NCI-H2107 treated with DMSO at 0.1 percent for 48 hours (cell line): ENCODE data around the gene C3orf18.

ENCODE experiments used
- DNase-seq: peaks from one replicate; lab custom pipeline; 2025; ENCODE audit not compliant: unreplicated experiment; lab: John Stamatoyannopoulos, UW

C3orf18 gene

DNA sequence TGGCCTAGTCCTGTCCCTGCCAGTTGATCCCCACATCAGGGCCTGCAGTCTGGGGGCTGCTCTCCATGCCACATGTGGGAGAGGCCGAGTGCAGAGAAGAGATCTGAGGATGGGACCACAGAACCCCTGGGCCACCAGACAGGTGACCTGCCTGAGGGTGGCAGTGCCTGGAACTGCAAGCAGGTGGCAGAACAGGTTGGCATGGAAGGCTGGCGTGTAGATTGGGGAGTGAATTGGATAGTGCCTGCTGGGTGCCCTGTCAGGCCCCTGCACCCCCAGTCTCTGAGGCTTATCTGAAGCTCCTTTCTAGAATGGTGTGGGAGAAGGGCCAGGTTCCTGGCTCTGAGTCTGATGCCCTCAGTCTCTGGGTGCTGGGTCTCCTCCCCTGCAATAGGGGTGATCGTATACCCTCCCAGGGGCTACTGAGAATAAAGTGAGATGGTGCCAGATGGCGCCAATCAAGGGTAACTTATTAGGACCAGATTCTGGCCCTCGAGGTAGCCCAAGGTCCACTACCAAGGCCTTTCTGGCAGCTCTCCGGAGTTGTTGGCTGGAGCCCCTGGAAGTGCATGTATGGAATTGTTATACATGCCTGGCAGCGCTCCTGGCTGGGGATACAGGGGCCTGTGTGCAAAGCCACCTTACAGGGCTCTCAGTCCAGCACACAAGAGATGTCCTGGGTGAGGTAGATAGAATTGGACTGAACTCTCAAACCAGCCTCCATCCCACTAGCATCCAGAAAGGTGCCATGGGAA lies 15.7 kb downstream of the C3orf18 start:
- no peak for DNase-seq

DNA sequence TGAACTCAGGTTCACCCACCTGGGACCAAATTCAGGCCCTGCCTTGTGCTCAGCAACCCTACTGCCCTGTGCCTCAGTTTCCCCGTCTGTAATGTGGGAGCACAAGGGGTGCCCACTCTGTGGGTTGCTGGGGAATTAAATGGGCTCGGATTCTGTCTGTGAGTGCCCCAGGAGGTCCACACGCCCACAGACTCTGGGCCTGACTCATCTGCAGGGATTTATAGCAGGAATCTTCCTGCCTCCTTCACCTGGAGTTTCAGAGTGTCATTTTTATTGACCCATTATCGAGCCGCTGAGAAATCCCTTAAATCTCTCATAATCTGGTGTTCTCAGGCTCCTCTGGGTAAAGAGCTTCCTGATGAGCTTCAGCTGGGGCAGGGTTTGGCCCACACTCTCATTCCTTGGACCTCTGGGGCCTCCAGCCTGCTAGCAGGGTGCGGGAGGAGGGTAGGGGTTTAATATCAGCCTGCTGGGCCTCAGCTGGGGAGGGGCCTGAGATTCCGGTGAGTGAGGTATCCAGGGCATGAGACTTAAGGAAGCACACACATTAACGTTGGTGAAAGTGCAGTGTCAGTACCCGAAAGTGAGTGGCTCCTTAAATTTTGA lies 16.4 kb downstream of the C3orf18 start:
- DNase-seq = no peak

DNA sequence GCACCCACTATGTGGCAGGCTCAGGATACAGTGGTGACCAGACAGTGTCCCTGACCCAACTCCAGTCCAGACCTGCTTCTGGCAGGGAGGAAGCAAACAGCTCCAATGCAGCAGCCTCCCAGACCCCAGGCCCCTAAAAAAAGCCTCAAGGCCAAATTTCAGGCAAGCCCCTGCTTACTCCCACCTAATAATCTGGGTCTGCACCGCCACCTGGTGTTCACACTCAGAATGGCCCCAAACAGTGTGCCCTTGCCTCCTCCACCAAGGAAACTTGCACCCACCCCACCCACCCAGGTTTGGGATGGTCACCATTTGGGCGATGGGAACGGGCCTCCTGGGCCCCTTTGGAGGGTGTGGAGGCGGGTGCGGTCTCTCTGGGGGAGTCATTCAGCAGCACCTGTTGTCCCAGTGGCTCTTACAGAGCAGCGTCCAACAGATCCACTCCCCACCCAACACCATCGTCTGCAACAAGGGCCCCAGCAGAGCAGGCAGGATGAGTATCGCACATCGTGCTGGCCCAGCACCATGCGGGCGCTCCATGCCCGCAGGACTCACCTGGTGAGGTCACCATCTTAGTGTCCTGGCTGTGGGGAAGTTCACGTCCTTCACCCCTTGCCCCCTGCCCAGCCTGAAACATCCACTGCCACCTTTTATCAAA lies 17.3 kb downstream of the C3orf18 start:
- DNase-seq = peak; percentile 4

DNA sequence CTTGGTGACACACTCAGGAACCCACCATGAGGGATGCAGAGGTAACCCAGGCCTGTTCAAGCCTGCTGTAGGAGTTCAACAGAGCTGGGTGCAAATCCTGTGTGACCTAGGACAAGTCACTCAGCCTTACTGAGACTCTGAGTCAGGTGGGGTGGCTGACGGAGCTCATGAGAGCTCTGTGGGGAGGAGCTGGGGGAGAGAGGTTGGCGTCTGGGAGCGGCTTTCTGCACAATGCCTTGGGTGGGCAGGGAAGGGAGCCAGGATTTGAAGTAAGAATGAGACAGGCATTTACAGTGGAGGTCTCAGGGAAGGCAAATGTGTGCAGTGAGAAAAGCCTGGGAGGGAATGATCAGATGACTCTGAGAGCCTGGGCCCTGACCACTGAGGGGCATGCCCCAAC lies 18.3 kb downstream of the C3orf18 start:
- no peak for DNase-seq

DNA sequence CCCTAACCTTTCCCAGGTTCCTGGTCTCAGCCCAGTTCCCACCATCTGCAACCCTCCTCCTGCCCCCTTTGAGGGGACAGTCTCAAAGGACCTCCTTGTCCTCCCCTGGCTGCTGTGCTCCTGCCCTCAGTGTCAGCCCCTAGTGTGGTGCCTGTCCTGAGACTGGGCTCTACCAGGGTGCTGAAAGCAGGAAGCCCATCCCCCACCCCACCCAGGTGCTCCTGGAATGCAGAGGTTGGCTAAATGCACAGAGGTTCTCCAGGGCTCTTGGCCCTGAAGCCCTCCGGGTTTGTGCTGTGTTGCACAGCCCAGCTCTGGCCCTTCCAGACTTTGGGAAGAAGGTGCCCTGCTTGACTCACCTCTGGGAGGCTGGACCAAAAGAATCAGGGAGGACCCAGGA lies 21.8 kb downstream of the C3orf18 start:
- no peak for DNase-seq

DNA sequence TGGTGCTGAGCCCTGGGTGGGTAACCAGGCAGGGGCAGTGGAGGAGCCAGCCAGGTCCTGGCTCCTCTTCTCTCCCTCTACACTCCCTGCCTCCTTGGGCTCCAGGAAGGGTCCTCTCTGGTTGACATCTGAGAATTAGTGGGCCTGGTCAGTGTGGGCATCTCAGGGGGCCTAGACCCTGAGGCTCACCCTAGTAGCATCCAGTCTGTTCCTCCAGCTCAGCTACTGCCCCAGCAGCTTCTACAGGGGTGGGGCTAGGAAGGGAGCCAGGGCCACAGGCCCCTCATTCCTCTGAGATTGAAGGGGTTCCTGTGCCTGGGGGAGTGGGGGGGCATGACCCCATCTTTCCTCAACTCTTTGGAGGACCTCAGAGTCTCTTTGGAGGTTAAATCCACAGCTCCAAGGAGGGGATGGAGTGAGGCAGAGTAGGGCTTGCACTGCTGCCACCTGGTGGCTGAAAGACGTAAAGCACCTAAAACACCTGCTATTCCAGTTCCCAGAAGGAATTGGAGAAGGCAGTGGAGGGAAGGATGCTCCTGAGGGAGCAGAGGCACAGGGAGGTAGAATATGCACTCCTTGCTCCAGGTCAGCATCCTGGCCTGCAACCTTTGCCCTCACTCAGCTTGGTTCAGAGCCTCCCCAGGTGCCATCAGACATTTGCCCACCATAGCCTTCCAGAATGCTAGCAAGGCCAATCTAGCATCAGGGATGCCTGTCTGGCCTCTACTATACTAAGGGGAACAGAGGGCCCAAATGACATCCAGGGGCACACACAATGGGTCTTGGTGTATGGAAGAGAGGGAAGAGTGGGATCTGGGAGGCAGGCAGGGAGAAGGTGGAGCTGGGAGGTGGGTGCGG lies 25.1 kb downstream of the C3orf18 start:
- peak; percentile 16 for DNase-seq

DNA sequence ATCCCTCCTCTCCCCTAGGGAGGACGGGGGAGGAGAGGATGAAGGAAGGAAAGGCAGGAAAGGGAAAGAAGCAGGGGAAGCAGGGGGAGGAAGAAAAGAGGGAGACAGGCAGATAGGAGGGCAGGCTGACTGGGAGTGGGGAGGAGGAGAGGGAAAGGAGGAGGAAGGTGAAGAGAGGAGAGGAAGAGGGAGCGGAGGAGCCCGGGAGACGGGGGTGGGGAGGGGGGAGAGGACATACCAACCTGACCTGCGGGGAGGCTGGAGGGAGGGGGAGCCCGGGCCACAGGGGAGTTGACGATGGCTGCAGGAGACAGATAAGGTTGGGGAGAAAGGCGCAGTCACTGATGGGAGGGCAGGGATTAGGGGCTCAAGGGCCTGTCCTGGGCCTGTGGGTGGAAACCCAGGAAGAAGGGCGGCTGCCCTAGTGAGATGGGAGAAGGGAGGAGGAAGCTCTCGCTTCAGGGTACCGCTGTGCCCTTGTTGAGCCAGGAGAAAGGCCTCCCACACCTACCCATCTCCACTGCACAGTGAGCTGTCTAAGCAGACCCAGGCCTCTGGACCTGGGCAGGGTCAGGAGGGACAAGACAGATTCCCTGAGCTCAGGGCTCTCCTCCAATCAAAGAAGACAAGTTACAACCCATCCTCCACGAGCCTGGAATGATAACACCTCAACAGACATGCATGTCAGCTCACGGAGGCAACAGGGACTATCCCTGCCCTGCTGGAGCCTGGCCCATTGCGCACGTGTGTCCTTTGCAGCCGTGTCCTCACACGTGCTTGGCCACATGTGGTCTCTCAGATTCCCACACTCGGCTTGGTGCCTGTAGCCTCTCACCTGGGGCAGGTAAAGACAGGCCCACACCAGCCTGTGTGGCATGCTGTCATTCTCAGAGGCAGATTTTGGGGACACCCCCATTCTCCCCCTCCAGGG lies 27.9 kb downstream of the C3orf18 start:
- no peak for DNase-seq

DNA sequence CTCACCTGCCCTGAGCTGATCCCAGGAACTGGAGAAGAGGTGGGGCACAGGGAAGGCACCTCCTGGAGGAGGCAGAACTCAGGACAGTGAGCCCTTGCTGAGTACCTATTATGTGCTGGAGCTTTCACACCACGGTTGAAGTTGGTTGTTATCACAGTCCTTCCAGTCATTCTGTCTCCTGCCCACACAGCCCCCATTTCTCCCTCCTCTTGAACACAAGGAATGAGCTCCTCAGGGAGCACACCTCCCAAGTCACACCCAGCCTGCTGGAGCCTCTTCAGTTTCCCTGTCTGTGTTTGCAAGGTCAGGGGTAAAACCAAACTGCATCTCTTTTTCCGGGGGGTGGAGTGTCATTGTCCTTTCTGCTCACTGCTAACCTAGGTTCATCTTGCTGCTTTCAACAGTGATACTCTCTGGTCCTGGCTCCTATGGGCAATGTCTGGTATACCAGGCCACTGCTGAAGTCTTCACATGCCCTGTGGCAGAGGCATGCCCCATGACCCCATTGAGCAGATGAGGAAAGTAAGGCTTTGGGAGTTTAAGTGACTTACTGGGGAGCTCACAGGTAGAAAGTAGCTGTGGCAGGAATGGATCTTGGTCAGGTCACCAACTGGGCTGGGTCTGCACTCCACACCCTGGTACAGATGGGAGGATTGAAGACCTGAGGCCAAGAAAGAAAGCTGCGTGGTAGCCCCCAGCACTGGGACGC lies 30.0 kb downstream of the C3orf18 start:
- no peak for DNase-seq

DNA sequence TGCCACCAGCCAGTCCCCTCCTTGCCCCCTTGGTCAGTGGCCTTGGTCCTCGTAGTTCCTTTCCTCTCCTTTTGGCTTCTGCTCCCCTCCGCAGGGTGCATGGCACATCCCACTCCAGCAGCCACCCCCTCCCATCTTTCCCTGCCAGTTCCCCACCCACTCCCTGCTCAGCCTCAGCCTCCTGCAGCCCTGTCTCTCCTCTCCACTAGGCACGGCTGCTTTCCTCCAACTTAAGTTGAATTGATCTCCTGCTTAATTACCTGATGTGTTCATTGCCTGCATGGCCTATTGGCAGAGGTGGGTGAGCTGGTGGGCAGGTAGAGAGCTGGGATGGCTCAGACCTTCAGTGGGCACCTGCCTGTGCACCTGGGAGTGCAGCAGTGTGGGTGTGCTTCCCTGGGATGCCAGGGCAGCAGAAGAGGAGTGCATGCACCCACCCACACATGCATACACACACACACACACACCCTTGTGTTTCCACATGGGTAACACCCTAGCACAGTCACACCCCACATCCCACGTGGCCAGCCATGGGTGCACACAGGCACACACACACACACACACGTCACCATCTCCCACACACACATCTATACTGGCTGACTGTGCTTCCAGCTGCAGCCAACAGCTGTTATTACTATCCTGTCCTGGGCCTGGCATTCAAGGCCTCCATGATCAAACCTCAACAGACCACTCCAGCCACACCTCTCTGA lies 30.9 kb downstream of the C3orf18 start:
- no peak for DNase-seq

DNA sequence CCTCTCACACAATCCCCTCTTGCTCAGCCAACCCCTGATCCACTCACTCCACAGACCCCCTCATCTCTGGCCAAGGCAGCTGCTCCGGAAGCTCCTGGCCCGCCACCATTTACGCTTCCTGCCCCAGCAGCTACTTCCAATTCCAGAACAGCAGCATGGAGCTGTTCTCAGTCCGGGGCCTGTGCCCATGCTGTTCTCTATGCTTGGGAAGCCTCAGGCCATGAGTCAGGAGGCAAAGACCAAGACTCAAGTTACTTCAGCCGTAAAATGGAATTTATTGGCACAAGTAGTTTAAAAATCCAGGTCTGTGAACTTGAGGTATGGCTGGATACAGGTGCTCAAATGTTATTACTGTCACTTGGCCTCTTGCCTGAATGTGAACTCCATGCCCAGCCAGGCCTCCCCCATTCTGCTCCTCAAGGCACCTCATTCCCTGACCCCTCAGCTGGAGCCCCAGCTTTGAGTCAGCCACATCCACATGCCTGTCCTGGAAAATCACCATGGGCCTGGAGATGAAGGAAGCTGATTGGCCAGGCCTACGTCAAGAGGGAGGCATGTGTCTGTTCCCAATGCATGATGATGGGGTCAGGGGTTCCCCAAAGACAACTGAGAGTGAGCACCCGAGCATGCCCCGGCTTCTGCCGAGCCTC lies 32.7 kb downstream of the C3orf18 start:
- no peak for DNase-seq

DNA sequence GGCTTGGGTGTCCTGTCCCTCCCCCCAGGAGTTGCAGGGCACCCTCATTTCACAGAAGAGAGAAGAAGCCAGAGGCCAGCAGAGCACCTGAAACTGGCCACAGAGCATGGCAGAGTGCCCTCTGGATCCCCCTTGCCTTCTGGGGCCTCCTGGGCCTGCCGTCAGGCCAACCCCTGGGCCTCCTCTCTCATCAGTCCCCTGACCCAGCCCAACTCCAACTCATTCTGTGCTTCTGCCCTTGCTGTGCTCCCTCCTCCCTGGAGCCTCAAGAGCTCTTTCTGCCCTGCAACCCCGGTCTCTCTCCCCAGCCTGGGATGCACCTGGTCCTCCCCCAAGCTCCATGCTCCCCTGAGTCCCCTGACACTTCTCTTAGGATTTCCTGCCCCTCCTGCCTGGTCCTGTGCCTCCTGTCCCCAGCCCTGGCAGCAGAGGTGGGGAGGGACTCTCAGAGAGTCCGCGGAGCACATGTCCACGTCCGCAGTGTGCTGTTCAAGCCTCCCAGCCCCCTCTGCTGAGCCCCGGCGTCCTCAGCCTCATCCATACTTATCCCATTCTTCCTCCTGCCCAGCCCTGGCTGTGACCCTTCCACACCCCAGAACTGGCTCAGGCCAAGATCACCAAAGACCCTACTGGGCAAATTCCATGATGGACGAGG lies 33.6 kb downstream of the C3orf18 start:
- DNase-seq = no peak

DNA sequence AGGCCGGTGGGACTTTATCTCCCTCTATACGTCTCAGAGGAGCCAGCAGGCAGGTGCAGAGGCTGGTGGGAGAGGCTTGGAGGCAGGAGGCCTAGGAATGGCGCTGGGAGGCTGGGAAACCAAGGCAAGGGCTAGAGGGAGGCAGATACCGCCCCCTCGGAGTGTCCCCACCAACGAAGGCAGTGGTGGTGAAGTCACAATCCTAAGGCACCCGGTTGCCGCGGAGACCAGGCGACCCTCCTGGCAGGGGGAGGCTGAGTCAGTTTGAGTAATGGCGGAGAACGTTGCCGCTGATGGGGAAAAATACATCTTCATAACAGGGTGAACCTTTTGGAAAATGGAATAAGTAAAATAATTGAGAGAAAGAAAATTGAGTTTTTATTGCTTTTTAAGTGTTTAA lies 34.2 kb downstream of the C3orf18 start:
- DNase-seq = no peak

DNA sequence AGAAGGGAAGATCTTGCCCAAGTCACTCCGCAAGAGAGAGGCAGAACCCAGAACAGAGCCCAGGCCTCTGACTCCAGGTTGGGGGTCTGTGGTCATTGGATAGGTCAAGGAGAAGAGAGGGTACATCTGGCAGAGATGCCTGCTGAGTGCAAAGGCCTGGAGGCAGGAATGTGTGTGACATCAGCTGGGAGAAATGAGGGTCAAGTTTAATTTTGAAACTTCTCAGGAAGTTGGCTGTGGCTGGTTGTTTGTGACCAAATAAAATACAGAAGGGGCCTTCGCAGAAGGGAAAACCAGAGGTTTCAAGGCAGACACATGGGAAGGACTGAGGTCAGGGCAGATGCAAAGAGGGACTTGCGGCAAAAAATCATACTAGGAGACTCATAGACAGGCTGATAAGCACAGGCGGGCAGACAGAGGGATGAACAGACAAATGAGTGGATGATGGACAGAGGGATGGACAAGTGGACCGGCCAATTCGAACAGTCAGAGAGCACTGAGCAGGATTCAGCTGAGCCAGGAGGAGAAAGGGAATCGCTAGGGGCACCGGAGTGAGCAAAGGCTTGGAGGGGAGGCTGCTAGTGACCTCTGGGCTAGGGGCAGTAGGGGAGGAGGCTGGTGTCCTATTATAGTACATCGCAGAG lies 35.4 kb downstream of the C3orf18 start:
- DNase-seq = no peak

DNA sequence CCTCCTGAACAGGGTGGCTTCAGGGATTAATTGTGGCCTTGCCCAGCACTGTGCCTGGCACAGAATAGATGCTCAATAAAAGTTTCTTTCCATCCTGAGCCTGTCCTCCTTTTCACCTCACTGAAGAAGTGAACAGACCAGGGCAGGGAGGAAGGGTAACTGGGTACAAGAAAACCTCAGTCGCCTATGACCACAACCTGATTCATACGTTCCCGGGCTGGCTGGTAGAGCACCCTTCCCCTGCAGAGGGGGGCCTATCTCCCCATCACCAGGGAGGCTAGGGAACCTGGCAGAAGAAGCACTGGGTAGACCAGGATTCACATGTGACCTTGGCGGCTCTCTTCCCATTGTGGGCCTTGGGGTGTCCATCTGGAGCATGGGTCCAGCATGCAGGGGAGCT lies 36.3 kb downstream of the C3orf18 start:
- no peak for DNase-seq

DNA sequence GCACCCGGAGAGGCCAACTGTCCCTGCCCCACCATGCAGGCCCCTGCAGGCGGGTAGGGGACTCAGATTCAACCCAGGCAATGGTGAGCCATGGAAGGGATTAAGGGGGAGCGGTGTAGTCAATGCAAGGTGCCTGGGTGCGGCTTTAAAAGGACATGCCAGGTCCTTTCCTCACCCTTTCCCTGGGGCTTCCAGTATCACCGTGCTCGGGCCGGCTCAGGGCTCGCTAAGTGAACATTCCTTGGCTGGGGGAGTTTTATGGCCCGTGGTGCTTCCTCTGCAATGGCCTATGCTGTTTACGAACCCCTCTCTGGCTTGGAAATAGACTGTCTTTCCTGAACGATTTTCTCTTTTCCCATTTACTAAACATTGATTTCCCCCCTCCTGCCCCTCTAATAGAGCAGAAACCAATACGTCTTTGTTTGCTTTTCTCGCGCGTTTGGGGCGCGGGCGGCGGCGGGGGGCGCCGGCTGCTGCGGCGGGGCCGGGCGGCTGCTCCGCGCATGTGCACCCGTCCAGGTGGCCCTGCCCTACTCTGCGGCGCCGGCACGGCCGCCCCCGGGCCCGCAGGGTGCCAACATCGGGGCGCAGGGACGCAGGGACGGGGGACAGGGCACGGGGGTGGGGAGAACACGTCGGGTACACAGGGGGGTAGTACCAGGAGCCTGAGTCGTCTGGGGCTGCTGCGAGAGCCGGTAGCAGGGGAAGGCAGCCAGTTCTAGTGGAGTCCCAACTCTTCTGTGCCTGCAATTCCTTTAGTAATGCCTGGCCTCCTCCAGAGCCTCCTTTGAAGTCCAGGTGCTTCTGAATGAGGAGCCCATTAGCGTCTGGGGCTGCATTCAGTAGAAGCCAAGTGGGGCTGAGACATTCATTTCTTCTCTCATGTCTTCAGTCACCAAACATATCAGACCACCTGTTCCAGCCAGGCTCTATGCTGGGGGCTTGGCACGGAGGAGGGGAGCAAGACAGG lies 37.3 kb downstream of the C3orf18 start:
- DNase-seq = no peak

DNA sequence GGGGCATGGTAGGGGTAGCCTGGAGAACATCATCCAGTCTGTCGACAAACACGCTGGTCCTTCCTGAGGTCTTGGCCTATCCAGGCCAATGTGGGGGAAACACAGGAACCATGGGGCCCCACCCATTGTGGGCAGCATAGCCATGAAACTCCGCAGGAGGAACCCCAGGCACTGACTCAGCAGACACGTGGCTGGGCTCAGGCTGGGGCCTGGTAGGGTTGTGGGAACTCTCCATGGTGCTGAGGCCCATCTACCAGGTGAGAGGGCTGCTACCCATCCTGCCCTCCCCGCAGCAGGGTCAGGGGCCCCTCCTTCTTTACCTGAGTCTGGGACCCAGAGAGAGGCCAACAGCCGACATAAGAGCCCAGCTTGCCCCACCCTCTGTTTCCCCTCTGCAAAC lies 41.6 kb downstream of the C3orf18 start:
- no peak for DNase-seq
